CD14-positive monocyte (primary cell): ENCODE measurements around the gene MRPL10. TPM values are rescaled to one million over a fixed set of nuclear protein-coding genes. Genes with fewer than 3 reads are reported as not detected.

ENCODE experiments used
- DNase-seq, 3 donors: peaks; one replicate each; pipeline ENCODE4 v3.0.0-alpha.2; 2011 to 2022
- H2AFZ ChIP-seq: 2 replicates; pipeline ENCODE4 v1.6.0; 2012; ENCODE audit warnings: mild to moderate bottlenecking, low read depth, low read length, inconsistent platforms; ENCODE audit not compliant: insufficient read depth, poor library complexity, severe bottlenecking
- H3K27ac ChIP-seq, 2 donors: 1 replicate in 1 of 2; 2 replicates in 1 of 2; pipeline ENCODE4 v1.5.1; 2012 to 2013; ENCODE audit warnings: low read length in 2 of 2, control low read depth in 1 of 2, inconsistent platforms in 1 of 2, low read depth in 1 of 2, mild to moderate bottlenecking in 1 of 2
- H3K27me3 ChIP-seq, 2 donors: one replicate each; pipeline versions ENCODE4 v1.6.0 to v1.6.1; 2011 to 2013; ENCODE audit warnings: low read length in 2 of 2; ENCODE audit not compliant: control insufficient read depth in 2 of 2, insufficient read depth in 2 of 2
- H3K36me3 ChIP-seq, 2 donors: replicated peaks in 1 of 2; 1 replicate in 1 of 2; 2 replicates in 1 of 2; pipeline versions ENCODE4 v1.5.1 to v1.6.1; 2012 to 2013; ENCODE audit warnings: low read length in 2 of 2, control low read depth in 1 of 2, inconsistent platforms in 1 of 2, mild to moderate bottlenecking in 1 of 2; ENCODE audit not compliant: insufficient read depth in 2 of 2, control insufficient read depth in 1 of 2
- H3K4me1 ChIP-seq, 2 donors: 1 replicate in 1 of 2; 2 replicates in 1 of 2; pipeline versions ENCODE4 v1.5.1 to v1.6.1; 2012 to 2013; ENCODE audit warnings: low read length in 2 of 2, control low read depth in 1 of 2, inconsistent platforms in 1 of 2, mild to moderate bottlenecking in 1 of 2, moderate library complexity in 1 of 2; ENCODE audit not compliant: insufficient read depth in 2 of 2, control insufficient read depth in 1 of 2
- H3K4me2 ChIP-seq: replicated peaks from 2 replicates; pipeline ENCODE3; 2012; ENCODE audit warnings: low read length, moderate library complexity, mild to moderate bottlenecking; ENCODE audit not compliant: poor library complexity, severe bottlenecking; ENCODE audit errors: extremely low read depth
- H3K4me3 ChIP-seq, 3 experiments: fragments of 200-600 bp in 1 of 3; sonication (generic) in 1 of 3; replicated peaks in 1 of 3; 1 replicate in 2 of 3; 2 replicates in 1 of 3; pipeline ENCODE4 v1.5.1; 2011 to 2013; ENCODE audit warnings: low read length in 3 of 3, mild to moderate bottlenecking in 3 of 3, control low read depth in 2 of 3, low read depth in 2 of 3, inconsistent platforms in 1 of 3, moderate library complexity in 1 of 3
- H3K79me2 ChIP-seq: 2 replicates; pipeline ENCODE4 v1.6.0; 2012; ENCODE audit warnings: mild to moderate bottlenecking, control low read depth, inconsistent platforms, low read length, moderate library complexity; ENCODE audit not compliant: insufficient read depth
- H3K9ac ChIP-seq: 2 replicates; pipeline ENCODE4 v1.6.0; 2017; ENCODE audit warnings: low read length, mild to moderate bottlenecking; ENCODE audit not compliant: insufficient read depth, poor library complexity, severe bottlenecking
- H3K9me3 ChIP-seq, 2 donors: replicated peaks in 1 of 2; 1 replicate in 1 of 2; 2 replicates in 1 of 2; pipeline versions ENCODE4 v1.5.1 to v1.6.1; 2012 to 2013; ENCODE audit warnings: low read length in 2 of 2, control low read depth in 1 of 2; ENCODE audit not compliant: control insufficient read depth in 1 of 2, insufficient read depth in 1 of 2
- H4K20me1 ChIP-seq: 2 replicates; pipeline ENCODE4 v1.6.0; 2012; ENCODE audit warnings: mild to moderate bottlenecking, low read length, control low read depth, moderate library complexity; ENCODE audit not compliant: insufficient read depth
- H3K27ac Mint-ChIP-seq, 7 donors: one replicate each; pipeline ENCODE4 v1.8.0; 2020; ENCODE audit warnings: mild to moderate bottlenecking in 7 of 7, mixed read lengths in 7 of 7, moderate library complexity in 6 of 7, inconsistent platforms in 2 of 7
- H3K27me3 Mint-ChIP-seq, 3 donors: one replicate each; pipeline ENCODE4 v1.8.0; 2021 to 2022; ENCODE audit warnings: low read depth in 3 of 3, mild to moderate bottlenecking in 3 of 3, mixed read lengths in 3 of 3, moderate library complexity in 3 of 3, inconsistent platforms in 1 of 3
- H3K36me3 Mint-ChIP-seq, 2 donors: one replicate each; pipeline ENCODE4 v1.8.0; 2020; ENCODE audit warnings: mixed read lengths in 2 of 2, inconsistent platforms in 1 of 2, mild to moderate bottlenecking in 1 of 2
- H3K4me1 Mint-ChIP-seq: one replicate; pipeline ENCODE4 v1.8.0; 2020; ENCODE audit warnings: mild to moderate bottlenecking, mixed read lengths
- H3K4me3 Mint-ChIP-seq, 2 donors: one replicate each; pipeline ENCODE4 v1.8.0; 2020; ENCODE audit warnings: mild to moderate bottlenecking in 2 of 2, mixed read lengths in 2 of 2, moderate library complexity in 1 of 2
- H3K9me3 Mint-ChIP-seq, 7 donors: one replicate each; pipeline ENCODE4 v1.8.0; 2020 to 2022; ENCODE audit warnings: mixed read lengths in 7 of 7, mild to moderate bottlenecking in 6 of 7, moderate library complexity in 6 of 7, inconsistent platforms in 2 of 7
- WGBS: methylation state at CpG from one replicate; pipeline ENCODE4 v1.1.5; 2013; ENCODE audit warnings: missing lambda C conversion rate; ENCODE audit not compliant: insufficient coverage; 5-methylcytosine and 5-hydroxymethylcytosine counted together
- intact Hi-C, 2 donors: fragments of 100-400 bp; cut with micrococcal nuclease; formaldehyde crosslinking; loops; one replicate each; pipeline versions ENCODE4 v1.15.0 to v1.15.1; 2023
- polyA plus RNA-seq, 3 donors: library from polyadenylated mRNA; depleted of rRNA in 1 of 3; unstranded in 2 of 3; stranded (reverse) in 1 of 3; fragments of 300-500 nt in 2 of 3; fragments of >200 nt in 1 of 3; fragmentation: Illumina TruSeq in 2 of 3; gene quantifications; 1 replicate in 2 of 3; 2 replicates in 1 of 3; pipeline ENCODE4 v1.2.3, GENCODE V29; 2012 to 2021
- TF ChIP-seq, protein P1 (sequence below): fragments of 200-600 bp; IDR thresholded peaks from one replicate; pipeline ENCODE4 v1.8.0; 2022; ENCODE audit warnings: antibody characterized with exemption, mild to moderate bottlenecking

Gene MRPL10
- polyA plus RNA-seq, 3 donors: 28.5 to 32.7 (median 32.6) TPM

DNA sequence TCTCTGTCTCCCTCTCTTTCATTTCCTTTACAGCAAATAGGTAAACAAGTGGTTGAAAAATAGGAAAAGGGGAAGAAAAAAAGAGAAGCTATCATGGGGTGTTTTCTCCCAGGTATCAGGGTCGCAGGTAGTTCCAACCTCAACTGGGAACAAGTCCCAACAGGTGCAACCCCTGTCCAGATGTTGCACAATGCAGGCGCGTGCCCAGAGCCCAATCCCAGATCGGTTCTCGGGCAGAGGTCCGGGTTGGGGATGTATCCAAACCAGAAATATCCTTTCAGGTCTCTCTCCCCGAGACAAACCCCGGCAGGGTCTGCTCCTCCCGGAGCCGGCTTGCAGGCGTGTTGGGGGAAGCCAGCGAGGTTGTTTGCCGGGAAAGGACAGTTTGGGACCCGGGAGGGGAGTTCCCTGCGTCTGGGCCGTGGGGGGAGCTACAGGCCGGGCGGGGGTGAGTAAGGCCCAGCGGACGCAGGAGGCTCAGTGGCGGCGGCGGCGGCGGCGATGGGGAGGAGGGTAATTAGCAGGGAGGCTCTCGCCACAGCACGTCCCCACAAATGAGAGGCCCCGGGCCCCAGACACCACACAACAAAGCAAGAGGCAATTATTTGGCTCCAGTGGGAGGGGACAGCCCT is 40.8 kb upstream of the MRPL10 start:
- peaks cover 24 to 30% of the 10 kb centered on the region in 2 donors for H3K27me3 ChIP-seq
- TF ChIP-seq, protein P1, sequence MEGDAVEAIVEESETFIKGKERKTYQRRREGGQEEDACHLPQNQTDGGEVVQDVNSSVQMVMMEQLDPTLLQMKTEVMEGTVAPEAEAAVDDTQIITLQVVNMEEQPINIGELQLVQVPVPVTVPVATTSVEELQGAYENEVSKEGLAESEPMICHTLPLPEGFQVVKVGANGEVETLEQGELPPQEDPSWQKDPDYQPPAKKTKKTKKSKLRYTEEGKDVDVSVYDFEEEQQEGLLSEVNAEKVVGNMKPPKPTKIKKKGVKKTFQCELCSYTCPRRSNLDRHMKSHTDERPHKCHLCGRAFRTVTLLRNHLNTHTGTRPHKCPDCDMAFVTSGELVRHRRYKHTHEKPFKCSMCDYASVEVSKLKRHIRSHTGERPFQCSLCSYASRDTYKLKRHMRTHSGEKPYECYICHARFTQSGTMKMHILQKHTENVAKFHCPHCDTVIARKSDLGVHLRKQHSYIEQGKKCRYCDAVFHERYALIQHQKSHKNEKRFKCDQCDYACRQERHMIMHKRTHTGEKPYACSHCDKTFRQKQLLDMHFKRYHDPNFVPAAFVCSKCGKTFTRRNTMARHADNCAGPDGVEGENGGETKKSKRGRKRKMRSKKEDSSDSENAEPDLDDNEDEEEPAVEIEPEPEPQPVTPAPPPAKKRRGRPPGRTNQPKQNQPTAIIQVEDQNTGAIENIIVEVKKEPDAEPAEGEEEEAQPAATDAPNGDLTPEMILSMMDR: no peak
- intact Hi-C loops: no loop called here
- no peak for DNase-seq
- peaks cover 3 to 8% (median 6%) of the 10 kb centered on the region in 7 donors for H3K9me3 Mint-ChIP-seq
- no peak overlapping the region for H3K4me2 ChIP-seq
- no peaks in the 10 kb centered on the region for H3K36me3 ChIP-seq
- H3K27ac ChIP-seq: no peak overlapping the region
- H3K9me3 ChIP-seq: peaks cover 7% of the 10 kb centered on the region in 2 donors
- no peaks in the 10 kb centered on the region for H3K4me1 ChIP-seq
- no peak overlapping the region for H3K9ac ChIP-seq
- 16% methylated on average over 15 of the region's 29 CpGs for WGBS
- H3K36me3 Mint-ChIP-seq: no peaks in the 10 kb centered on the region
- H3K4me3 Mint-ChIP-seq: peak overlapping the region in 1 of 2 donors; percentile 66
- H3K4me1 Mint-ChIP-seq: peaks cover 10% of the 10 kb centered on the region
- no peak overlapping the region for H3K4me3 ChIP-seq
- H3K79me2 ChIP-seq: no peaks in the 10 kb centered on the region
- H2AFZ ChIP-seq: no peak overlapping the region
- no peaks in the 10 kb centered on the region for H4K20me1 ChIP-seq
- peaks cover 28 to 61% (median 29%) of the 10 kb centered on the region in 3 donors for H3K27me3 Mint-ChIP-seq
- H3K27ac Mint-ChIP-seq: no peak overlapping the region

DNA sequence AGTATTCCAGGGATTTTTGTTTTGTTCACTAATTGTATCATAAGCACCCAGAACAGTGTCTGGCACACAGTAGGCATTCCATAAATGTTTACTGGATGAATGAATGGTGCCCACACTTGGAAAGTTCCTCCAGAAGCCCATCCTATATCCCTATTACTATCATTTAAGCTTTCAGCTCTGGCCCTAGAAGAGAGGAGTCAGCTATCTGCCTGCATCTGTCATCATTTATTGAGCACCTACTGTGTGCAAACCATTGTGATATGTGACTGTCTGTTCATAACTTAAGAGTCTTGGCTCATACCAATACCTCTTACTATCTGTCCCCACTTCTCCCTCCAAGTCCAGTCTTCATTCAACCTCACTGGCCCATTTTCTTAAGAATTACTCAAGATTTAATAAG is 39.7 kb upstream of the MRPL10 start:
- Histone ChIP-seq H3K9me3 (peaks cover 7% of the 10 kb centered on the region in 2 donors), H4K20me1 (no peaks in the 10 kb centered on the region), H3K79me2 (no peaks in the 10 kb centered on the region), H3K27me3 (peaks cover 24 to 30% of the 10 kb centered on the region in 2 donors), H3K4me1 (no peaks in the 10 kb centered on the region), H3K4me3 (no peak overlapping the region), H3K36me3 (no peaks in the 10 kb centered on the region), H2AFZ (no peak overlapping the region), H3K27ac (no peak overlapping the region), H3K9ac (no peak overlapping the region), H3K4me2 (no peak overlapping the region)
- H3K4me1 Mint-ChIP-seq: peaks cover 10% of the 10 kb centered on the region
- H3K27me3 Mint-ChIP-seq: peaks cover 29 to 64% (median 34%) of the 10 kb centered on the region in 3 donors
- no peak overlapping the region for H3K27ac Mint-ChIP-seq
- no peak for DNase-seq
- H3K4me3 Mint-ChIP-seq: peak overlapping the region in 1 of 2 donors; percentile 66
- TF ChIP-seq, protein P1: no peak
- no peaks in the 10 kb centered on the region for H3K36me3 Mint-ChIP-seq
- intact Hi-C loops: no loop called here
- peaks cover 3 to 8% (median 6%) of the 10 kb centered on the region in 7 donors for H3K9me3 Mint-ChIP-seq
